GM23338 (cell line): Measurements from ENCODE around the gene POLR3F. TPM values are rescaled to one million over a fixed set of nuclear protein-coding genes. Genes with fewer than 3 reads are reported as not detected.

Experiments used
- ATAC-seq: fragments of 200-7000 bp; cut with Tn5 transposase; 3 replicates; pipeline ENCODE4 v1.9.1; 2020
- DNase-seq: peaks from one replicate; pipeline ENCODE4 v3.0.0-alpha.2; 2015; ENCODE audit warnings: low spot score
- H2AFZ ChIP-seq: fragments of 200-600 bp; sonication (generic); 2 replicates; pipeline ENCODE4 v1.8.0; 2016; ENCODE audit warnings: antibody characterized with exemption, mild to moderate bottlenecking, moderate library complexity
- H3F3A ChIP-seq: fragments of 200-600 bp; sonication (generic); replicated peaks from 2 replicates; pipeline ENCODE4 v1.8.0; 2017; ENCODE audit warnings: antibody characterized with exemption, mixed run types, low read depth
- H3K27ac ChIP-seq: fragments of 200-600 bp; sonication (generic); 2 replicates; pipeline ENCODE4 v1.6.1; 2016; ENCODE audit warnings: low read depth
- H3K27me3 ChIP-seq: fragments of 200-600 bp; sonication (generic); 2 replicates; pipeline ENCODE4 v1.8.0; 2016; ENCODE audit warnings: mild to moderate bottlenecking, mixed run types, moderate library complexity; ENCODE audit not compliant: insufficient read depth
- H3K36me3 ChIP-seq: fragments of 200-600 bp; sonication (generic); 2 replicates; pipeline ENCODE4 v1.8.0; 2016; ENCODE audit warnings: mild to moderate bottlenecking; ENCODE audit not compliant: insufficient read depth
- H3K4me1 ChIP-seq: fragments of 200-600 bp; sonication (generic); 2 replicates; pipeline ENCODE4 v1.8.0; 2016; ENCODE audit warnings: mild to moderate bottlenecking, moderate library complexity; ENCODE audit not compliant: insufficient read depth
- H3K4me2 ChIP-seq: fragments of 200-600 bp; sonication (generic); 2 replicates; pipeline ENCODE4 v1.7.1; 2017; ENCODE audit warnings: mixed run types
- H3K4me3 ChIP-seq: fragments of 200-600 bp; sonication (generic); 2 replicates; pipeline ENCODE4 v1.6.1; 2016; ENCODE audit warnings: mixed run types
- H3K79me2 ChIP-seq: fragments of 200-600 bp; sonication (generic); replicated peaks from 2 replicates; pipeline ENCODE4 v1.8.0; 2017; ENCODE audit warnings: mild to moderate bottlenecking; ENCODE audit not compliant: insufficient read depth
- H3K9me2 ChIP-seq: fragments of 200-600 bp; sonication (generic); 2 replicates; pipeline ENCODE4 v1.8.0; 2017; ENCODE audit not compliant: insufficient read depth
- H4K20me1 ChIP-seq: fragments of 200-600 bp; sonication (generic); replicated peaks from 2 replicates; pipeline ENCODE4 v1.8.0; 2017; ENCODE audit warnings: mild to moderate bottlenecking; ENCODE audit not compliant: insufficient read depth
- H3K27ac Mint-ChIP-seq: 2 replicates; pipeline ENCODE4 v1.8.0; 2020; ENCODE audit warnings: inconsistent platforms, mild to moderate bottlenecking, moderate library complexity, mixed read lengths
- H3K27me3 Mint-ChIP-seq: 3 replicates; pipeline ENCODE4 v1.8.0; 2022; ENCODE audit warnings: low read depth, mild to moderate bottlenecking, moderate library complexity, mixed read lengths, inconsistent platforms; ENCODE audit not compliant: insufficient read depth, poor library complexity
- H3K36me3 Mint-ChIP-seq: 3 replicates; pipeline ENCODE4 v1.8.0; 2021; ENCODE audit warnings: low read depth, mild to moderate bottlenecking, inconsistent platforms, moderate library complexity, mixed read lengths
- H3K4me1 Mint-ChIP-seq: 3 replicates; pipeline ENCODE4 v1.8.0; 2020; ENCODE audit warnings: mild to moderate bottlenecking, inconsistent platforms, mixed read lengths
- H3K4me3 Mint-ChIP-seq: 3 replicates; pipeline ENCODE4 v1.8.0; 2021; ENCODE audit warnings: moderate library complexity, mild to moderate bottlenecking, inconsistent platforms, mixed read lengths
- H3K9me3 Mint-ChIP-seq: 3 replicates; pipeline ENCODE4 v1.8.0; 2020; ENCODE audit warnings: moderate library complexity, mild to moderate bottlenecking, inconsistent platforms, mixed read lengths
- CTCF ChIP-seq, 2 experiments: fragments of 200-600 bp in 1 of 2; sonication (generic) in 1 of 2; conservative IDR thresholded peaks; 2 replicates each; pipeline versions ENCODE4 v1.5.1 to v1.6.1; 2016 to 2017; ENCODE audit warnings: antibody characterized with exemption in 2 of 2, low read depth in 2 of 2, mild to moderate bottlenecking in 2 of 2, moderate library complexity in 1 of 2
- ETS1 ChIP-seq: IDR thresholded peaks from 2 replicates; pipeline ENCODE4 v1.6.1; 2016; ENCODE audit warnings: antibody characterized with exemption
- EZH2 ChIP-seq: fragments of 200-600 bp; sonication (generic); IDR thresholded peaks from one replicate; pipeline ENCODE4 v1.8.0; 2017; ENCODE audit warnings: antibody characterized with exemption, mild to moderate bottlenecking, low read depth; ENCODE audit not compliant: unreplicated experiment
- EZH2phosphoT487 ChIP-seq: fragments of 200-600 bp; sonication (generic); IDR thresholded peaks from one replicate; pipeline ENCODE4 v1.8.1; 2018; ENCODE audit warnings: antibody characterized with exemption; ENCODE audit not compliant: unreplicated experiment
- JUNB ChIP-seq: IDR thresholded peaks from one replicate; pipeline ENCODE4 v1.6.1; 2016; ENCODE audit warnings: antibody characterized with exemption; ENCODE audit not compliant: unreplicated experiment
- NANOG ChIP-seq: IDR thresholded peaks from 2 replicates; pipeline ENCODE4 v1.6.1; 2016; ENCODE audit warnings: antibody characterized with exemption, borderline replicate concordance
- POLR2AphosphoS5 ChIP-seq: IDR thresholded peaks from 2 replicates; pipeline ENCODE4 v1.6.1; 2016; ENCODE audit warnings: antibody characterized with exemption, low read depth
- REST ChIP-seq: IDR thresholded peaks from one replicate; pipeline ENCODE4 v1.6.1; 2018; ENCODE audit warnings: antibody characterized with exemption; ENCODE audit not compliant: unreplicated experiment
- STAT1 ChIP-seq: IDR thresholded peaks from one replicate; pipeline ENCODE4 v1.6.1; 2016; ENCODE audit warnings: antibody characterized with exemption; ENCODE audit not compliant: unreplicated experiment
- ZNF114 ChIP-seq: fragments of 250-450 bp; sonication (Bioruptor Pico); IDR thresholded peaks from 2 replicates; pipeline ENCODE4 v1.5.0; 2020; ENCODE audit warnings: mild to moderate bottlenecking, moderate library complexity
- ZNF462 ChIP-seq: fragments of 250-450 bp; sonication (Bioruptor Pico); IDR thresholded peaks from 2 replicates; pipeline ENCODE4 v1.5.0; 2020; ENCODE audit warnings: mild to moderate bottlenecking, moderate library complexity
- polyA plus RNA-seq: library from polyadenylated mRNA; unstranded; fragments of >200 nt; fragmentation: Nextera tagmentation; extraction: Ambion mirVana; gene quantifications from 2 replicates; pipeline ENCODE4 v1.2.1, GENCODE V29; 2016
- total RNA-seq: library from RNA; depleted of rRNA; stranded (reverse); fragments of >200 nt; shearing (Covaris generic); gene quantifications from 2 replicates; pipeline ENCODE4 v1.2.3, GENCODE V29; 2014

Gene POLR3F
- total and polyA plus RNA-seq, 2 experiments from 2014 or later: 11.0 to 30.6 TPM

GRCh38 chr20:18513208-18513607 is 46.0 kb downstream of the POLR3F start (continued):
- TF ChIP-seq CTCF (conservative IDR thresholded peaks at IDR 0.05; ENCODE audit: low read depth in 2 of 2) (no peak), ZNF462 (CRISPR knock-in tag) (no peak), STAT1 (no peak)

- no peak for DNase-seq
- no peaks in the 10 kb centered on the region for H3K27me3 ChIP-seq
- TF ChIP-seq EZH2 (no peak), NANOG (no peak), ZNF114 (CRISPR knock-in tag) (no peak), CTCF (conservative IDR thresholded peaks at IDR 0.05; ENCODE audit: low read depth in 2 of 2) (no peak), REST (no peak), ETS1 (no peak), JUNB (no peak), POLR2AphosphoS5 (no peak), EZH2phosphoT487 (no peak)
- Mint-ChIP-seq H3K27ac (no peak overlapping the region), H3K9me3 (no peaks in the 10 kb centered on the region), H3K4me1 (peaks cover under 1% of the 10 kb centered on the region; the same call in 2 of the 3 replicates), H3K27me3 (no peaks in the 10 kb centered on the region), H3K36me3 (peaks cover 50% of the 10 kb centered on the region), H3K4me3 (no peak overlapping the region)
- H3K9me2 ChIP-seq: no peaks in the 10 kb centered on the region
- H3F3A ChIP-seq: peaks cover 4% of the 10 kb centered on the region; the same call in 1 of the 2 replicates
- H4K20me1 ChIP-seq: no peaks in the 10 kb centered on the region; the same call in 1 of the 2 replicates
- peaks cover 25% of the 10 kb centered on the region for H3K79me2 ChIP-seq
- H3K27ac ChIP-seq: no peak overlapping the region
- H3K36me3 ChIP-seq: peaks cover 49% of the 10 kb centered on the region
- H3K4me1 ChIP-seq: no peaks in the 10 kb centered on the region
- no peak overlapping the region for H2AFZ ChIP-seq
- H3K4me3 ChIP-seq: no peak overlapping the region
- no peak for ATAC-seq
- no peak overlapping the region for H3K4me2 ChIP-seq
Observed at GRCh38 chr20:18514127-18514526, 46.9 kb downstream of the POLR3F start.
